ENCODE measurements around the gene MEIS2. TPM values are rescaled to one million over a fixed set of nuclear protein-coding genes. Genes with fewer than 3 reads are reported as not detected.

Gene MEIS2
- total RNA-seq, 1 donor from 2014 or later: 35.6 TPM

GRCh38 chr15:37014566-37014965 is 85.8 kb downstream of the MEIS2 start:
- Mint-ChIP-seq H3K36me3 (ENCODE audit: low read depth, unreplicated experiment) (no peaks in the 10 kb centered on the region), H3K9me3 (ENCODE audit: unreplicated experiment) (no peaks in the 10 kb centered on the region), H3K4me3 (ENCODE audit: unreplicated experiment) (no peak overlapping the region), H3K27ac (ENCODE audit: unreplicated experiment) (no peak overlapping the region), H3K27me3 (ENCODE audit: low read depth, unreplicated experiment) (no peaks in the 10 kb centered on the region), H3K4me1 (ENCODE audit: low read depth, unreplicated experiment) (peaks cover 4% of the 10 kb centered on the region)
- H3K9me3 ChIP-seq (ENCODE audit: insufficient read depth, low read depth, low read length): no peaks in the 10 kb centered on the region
- TF ChIP-seq CTCF (IDR thresholded peaks at IDR 0.05; ENCODE audit: insufficient read depth, low read depth, low read length) (no peak), EZH2 (IDR thresholded peaks at IDR 0.05; ENCODE audit: insufficient read depth, low read length) (no peak)
- no peak for FAIRE-seq
- peak overlapping the region; percentile 85 for H3K27ac ChIP-seq (ENCODE audit: low read depth, low read length)
- peaks cover 51% of the 10 kb centered on the region for H3K79me2 ChIP-seq (ENCODE audit: insufficient read depth, low read length)
- H3K4me1 ChIP-seq (ENCODE audit: insufficient read depth, low read length): peaks cover 31% of the 10 kb centered on the region
- no peak overlapping the region for H2AFZ ChIP-seq (ENCODE audit: low read depth, low read length)
- no peak for DNase-seq (ENCODE audit: low read depth)
- peaks cover 3% of the 10 kb centered on the region for H3K36me3 ChIP-seq (ENCODE audit: insufficient read depth, low read length)
- H4K20me1 ChIP-seq (ENCODE audit: insufficient read depth, low read length): peaks cover 21% of the 10 kb centered on the region
- no peaks in the 10 kb centered on the region for H3K27me3 ChIP-seq (ENCODE audit: insufficient read depth, low read length)
- peak overlapping the region; percentile 76 for H3K4me2 ChIP-seq (ENCODE audit: low read length)
- H3K4me3 ChIP-seq (ENCODE audit: insufficient read depth, low read depth, low read length): peak overlapping the region; percentile 7
- peak overlapping the region; percentile 65 for H3K9ac ChIP-seq (ENCODE audit: low read length)

GRCh38 chr15:37014137-37014536 is 86.2 kb downstream of the MEIS2 start:
- H3K4me3 Mint-ChIP-seq (ENCODE audit: unreplicated experiment): no peak overlapping the region
- TF ChIP-seq EZH2 (IDR thresholded peaks at IDR 0.05; ENCODE audit: insufficient read depth, low read length) (no peak), CTCF (IDR thresholded peaks at IDR 0.05; ENCODE audit: insufficient read depth, low read depth, low read length) (no peak)
- H3K9ac ChIP-seq (ENCODE audit: low read length): peak overlapping the region; percentile 65
- H3K9me3 Mint-ChIP-seq (ENCODE audit: unreplicated experiment): no peaks in the 10 kb centered on the region
- H3K27me3 ChIP-seq (ENCODE audit: insufficient read depth, low read length): no peaks in the 10 kb centered on the region
- H3K4me1 Mint-ChIP-seq (ENCODE audit: low read depth, unreplicated experiment): peaks cover 4% of the 10 kb centered on the region
- H3K36me3 ChIP-seq (ENCODE audit: insufficient read depth, low read length): peaks cover 3% of the 10 kb centered on the region
- H3K4me2 ChIP-seq (ENCODE audit: low read length): no peak overlapping the region
- H3K27ac ChIP-seq (ENCODE audit: low read depth, low read length): peak overlapping the region; percentile 85
- peaks cover 27% of the 10 kb centered on the region for H3K4me1 ChIP-seq (ENCODE audit: insufficient read depth, low read length)
- H3K79me2 ChIP-seq (ENCODE audit: insufficient read depth, low read length): peaks cover 51% of the 10 kb centered on the region
- no peak overlapping the region for H2AFZ ChIP-seq (ENCODE audit: low read depth, low read length)
- H4K20me1 ChIP-seq (ENCODE audit: insufficient read depth, low read length): peaks cover 17% of the 10 kb centered on the region
- no peaks in the 10 kb centered on the region for H3K36me3 Mint-ChIP-seq (ENCODE audit: low read depth, unreplicated experiment)
- no peaks in the 10 kb centered on the region for H3K27me3 Mint-ChIP-seq (ENCODE audit: low read depth, unreplicated experiment)
- H3K9me3 ChIP-seq (ENCODE audit: insufficient read depth, low read depth, low read length): no peaks in the 10 kb centered on the region
- no peak overlapping the region for H3K4me3 ChIP-seq (ENCODE audit: insufficient read depth, low read depth, low read length)
- FAIRE-seq (peak; percentile 32), DNase-seq (ENCODE audit: low read depth) (peak; percentile 61)
- no peak overlapping the region for H3K27ac Mint-ChIP-seq (ENCODE audit: unreplicated experiment)

- Histone ChIP-seq H3K9me3 (ENCODE audit: insufficient read depth, low read depth, low read length) (no peaks in the 10 kb centered on the region), H2AFZ (ENCODE audit: low read depth, low read length) (no peak overlapping the region), H3K9ac (ENCODE audit: low read length) (no peak overlapping the region), H4K20me1 (ENCODE audit: insufficient read depth, low read length) (peaks cover 14% of the 10 kb centered on the region), H3K27me3 (ENCODE audit: insufficient read depth, low read length) (no peaks in the 10 kb centered on the region), H3K36me3 (ENCODE audit: insufficient read depth, low read length) (peaks cover 3% of the 10 kb centered on the region), H3K4me3 (ENCODE audit: insufficient read depth, low read depth, low read length) (no peak overlapping the region), H3K27ac (ENCODE audit: low read depth, low read length) (no peak overlapping the region), H3K4me2 (ENCODE audit: low read length) (no peak overlapping the region), H3K79me2 (ENCODE audit: insufficient read depth, low read length) (peaks cover 34% of the 10 kb centered on the region), H3K4me1 (ENCODE audit: insufficient read depth, low read length) (peaks cover 14% of the 10 kb centered on the region)
- Mint-ChIP-seq H3K9me3 (ENCODE audit: unreplicated experiment) (no peaks in the 10 kb centered on the region), H3K4me3 (ENCODE audit: unreplicated experiment) (no peak overlapping the region), H3K4me1 (ENCODE audit: low read depth, unreplicated experiment) (peaks cover 6% of the 10 kb centered on the region), H3K27me3 (ENCODE audit: low read depth, unreplicated experiment) (no peaks in the 10 kb centered on the region), H3K27ac (ENCODE audit: unreplicated experiment) (no peak overlapping the region), H3K36me3 (ENCODE audit: low read depth, unreplicated experiment) (no peaks in the 10 kb centered on the region)
- DNase-seq (ENCODE audit: low read depth) (no peak), FAIRE-seq (no peak)
- TF ChIP-seq CTCF (IDR thresholded peaks at IDR 0.05; ENCODE audit: insufficient read depth, low read depth, low read length): no peak
- no peak for TF ChIP-seq EZH2 (IDR thresholded peaks at IDR 0.05; ENCODE audit: insufficient read depth, low read length)
These were observed 89.8 kb downstream of the MEIS2 start for GRCh38 chr15:37010595-37010994.

Measured in astrocyte (in vitro differentiated cells and primary cell).